HG02763 (cell line): ENCODE measurements around the gene DDX49.
"Not testable (repeated sequence)": the region's sequence is repeated elsewhere in the genome, so short reads cannot be mapped to it uniquely, and the experiment has no call there.

ENCODE experiments used
- ATAC-seq: cut with Tn5 transposase; IDR thresholded peaks from one replicate; pipeline ENCODE4 v1.9.1; 2021; ENCODE audit warnings: mild to moderate bottlenecking, moderate library complexity; ENCODE audit not compliant: unreplicated experiment

Gene DDX49

GRCh38 chr19:18941628-18942354 is 22.3 kb downstream of the DDX49 start:
- no peak for ATAC-seq

DNA sequence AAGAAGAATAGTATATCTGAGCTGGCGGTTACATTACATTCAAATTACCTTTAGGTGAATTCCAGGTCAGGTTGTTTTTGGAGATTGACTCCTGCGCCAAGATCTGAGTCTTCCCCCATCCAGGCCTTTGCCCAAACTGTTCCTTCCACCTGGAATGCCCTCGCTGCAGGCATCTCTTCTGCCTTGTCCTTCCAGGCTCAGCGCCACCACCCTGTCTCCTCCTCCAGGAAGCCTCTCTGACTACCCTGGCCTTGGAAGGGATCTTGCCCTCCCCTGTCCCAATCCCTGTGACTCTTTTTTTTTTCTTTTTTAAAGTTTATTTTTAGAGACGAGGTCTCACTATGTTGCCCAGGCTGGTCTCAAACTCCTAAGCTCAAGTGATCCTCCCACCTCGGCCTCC is 23.2 kb downstream of the DDX49 start:
- ATAC-seq = no peak

- ATAC-seq = no peak
These were observed 23.9 kb downstream of the DDX49 start for GRCh38 chr19:18943465-18943864.

GRCh38 chr19:18945297-18945696 is 25.8 kb downstream of the DDX49 start:
- ATAC-seq = no peak

DNA sequence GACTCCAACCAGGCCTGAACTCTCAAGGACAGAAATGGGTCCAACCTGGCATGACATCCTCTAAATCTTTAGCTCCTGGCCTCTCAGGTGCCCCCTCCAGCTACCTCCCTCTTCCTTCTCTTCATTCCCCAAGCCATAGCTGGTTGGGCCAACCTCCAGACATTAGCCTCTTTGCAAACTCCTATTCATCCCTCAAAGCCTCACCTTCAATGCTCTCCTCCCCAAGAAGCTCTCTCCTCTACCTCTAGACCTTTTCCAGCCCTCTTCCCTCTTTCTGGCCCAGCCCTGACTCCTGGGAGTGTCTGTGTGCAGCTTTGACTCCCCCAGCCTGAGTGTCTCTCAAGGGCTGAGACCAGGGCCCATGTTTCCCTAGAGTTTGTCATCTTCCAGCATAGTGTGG is 26.8 kb downstream of the DDX49 start:
- no peak for ATAC-seq

DNA sequence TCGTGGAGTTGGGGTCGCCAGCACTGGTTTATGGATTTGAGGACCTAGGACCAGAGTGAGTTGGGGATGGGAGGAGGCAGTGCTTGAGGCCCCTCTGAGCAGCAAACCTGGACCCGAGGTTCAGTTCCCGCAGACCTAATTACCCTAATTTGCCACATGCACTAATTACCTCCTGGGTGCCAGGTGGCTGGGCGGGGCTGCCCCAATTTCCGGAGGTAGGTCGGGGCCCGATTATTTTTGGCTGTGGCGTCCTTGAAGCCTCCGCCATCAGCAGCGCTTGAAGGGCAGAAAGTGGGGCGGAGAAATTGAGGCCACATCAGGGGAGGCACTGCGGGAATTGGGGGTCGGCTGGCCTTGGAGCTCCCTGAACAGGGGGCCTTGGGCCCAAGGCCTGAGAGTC is 27.4 kb downstream of the DDX49 start:
- no peak for ATAC-seq

DNA sequence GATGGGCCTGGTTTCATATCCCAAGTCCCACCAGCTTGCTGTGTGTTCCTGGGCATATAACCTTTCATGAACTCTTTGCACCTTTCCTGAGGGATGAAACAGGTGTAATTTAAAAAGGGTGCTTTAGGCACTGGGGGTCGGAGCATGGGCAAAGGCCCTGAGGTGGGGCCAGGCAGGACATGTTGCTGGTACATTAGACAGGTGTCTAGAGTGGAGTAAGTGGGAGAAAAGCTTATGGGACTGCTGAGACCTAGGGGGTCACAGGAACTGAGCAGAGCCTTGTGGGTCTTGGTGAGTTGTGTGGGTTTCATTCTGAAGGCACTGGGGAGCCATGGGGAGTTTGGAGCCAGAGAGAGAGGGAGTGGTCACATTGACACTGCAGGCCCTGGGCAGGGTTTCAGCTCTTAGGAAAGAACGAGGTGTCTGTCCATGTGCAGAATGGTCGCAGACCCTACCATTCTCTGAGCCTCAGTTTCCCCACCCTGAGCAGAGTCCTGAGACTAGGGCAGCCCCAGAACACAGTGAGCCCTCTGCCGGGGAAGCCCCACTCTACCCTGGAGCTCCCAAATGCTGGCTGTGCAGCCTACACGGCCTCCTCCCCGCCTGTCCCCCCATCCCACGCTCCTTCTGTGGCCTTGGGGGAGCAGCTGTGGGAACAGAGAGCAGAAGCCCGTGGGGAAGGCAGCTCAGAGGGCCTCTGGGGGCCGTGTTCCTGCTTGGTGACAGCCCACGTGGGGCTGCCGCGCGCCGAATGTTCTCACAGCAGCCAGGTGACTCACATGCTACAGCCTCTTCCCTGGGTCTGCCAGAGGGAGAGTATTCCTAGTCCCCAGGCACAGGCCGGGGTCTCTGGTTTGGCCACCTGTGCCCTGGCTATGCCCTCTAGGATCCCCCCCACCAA is 28.8 kb downstream of the DDX49 start:
- no peak for ATAC-seq

GRCh38 chr19:18948976-18949356 is 29.5 kb downstream of the DDX49 start:
- no peak for ATAC-seq

GRCh38 chr19:18949858-18950257 is 30.3 kb downstream of the DDX49 start:
- no peak for ATAC-seq

DNA sequence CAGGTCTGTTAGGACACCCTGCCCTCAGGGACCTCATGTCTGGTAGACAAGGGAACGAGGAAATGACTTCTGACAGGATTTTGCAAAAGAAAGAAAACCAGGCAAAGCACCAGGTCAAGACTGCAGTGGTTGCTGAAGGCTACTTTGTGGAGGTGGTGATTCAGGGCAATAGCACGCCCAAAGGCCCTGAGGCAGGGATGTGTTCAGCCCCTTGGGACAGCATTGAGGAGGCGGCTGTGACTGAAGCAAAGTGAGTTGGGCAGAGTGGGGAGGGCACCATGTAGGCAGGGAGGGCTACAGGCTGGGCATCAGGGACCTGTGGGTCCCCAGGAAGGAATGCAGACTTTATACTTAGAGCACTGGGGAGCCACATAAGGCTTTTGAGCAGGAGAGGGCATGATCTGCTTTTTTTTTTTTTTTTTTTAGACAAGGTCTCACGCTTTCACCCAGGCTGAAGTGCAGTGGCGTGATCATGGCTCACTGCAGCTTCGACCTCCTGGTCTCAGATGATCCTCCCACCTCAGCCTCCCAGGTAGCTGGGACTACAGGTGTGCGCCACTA is 32.3 kb downstream of the DDX49 start:
- ATAC-seq = no peak

GRCh38 chr19:18952364-18953003 is 33.0 kb downstream of the DDX49 start:
- ATAC-seq = not testable (repeated sequence)

- ATAC-seq = no peak
These were observed 34.6 kb downstream of the DDX49 start for GRCh38 chr19:18954094-18954493.

DNA sequence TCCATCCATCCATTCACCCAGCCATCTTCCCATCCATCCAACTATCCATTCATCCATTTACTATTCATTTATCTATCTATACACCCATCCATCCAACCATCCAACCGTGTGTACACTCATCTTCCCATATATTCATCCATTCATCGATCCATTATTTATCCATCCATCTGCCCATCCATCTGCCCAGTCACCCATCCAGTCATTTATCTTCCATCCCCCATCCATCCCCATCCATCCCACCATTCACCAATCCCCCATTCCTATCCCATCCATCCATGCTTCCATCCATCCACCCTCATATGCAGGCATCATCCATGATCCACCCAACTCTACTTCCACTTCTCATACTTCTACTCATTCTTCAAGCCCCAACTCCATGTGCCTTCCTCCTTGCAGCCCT is 35.5 kb downstream of the DDX49 start:
- ATAC-seq = no peak

DNA sequence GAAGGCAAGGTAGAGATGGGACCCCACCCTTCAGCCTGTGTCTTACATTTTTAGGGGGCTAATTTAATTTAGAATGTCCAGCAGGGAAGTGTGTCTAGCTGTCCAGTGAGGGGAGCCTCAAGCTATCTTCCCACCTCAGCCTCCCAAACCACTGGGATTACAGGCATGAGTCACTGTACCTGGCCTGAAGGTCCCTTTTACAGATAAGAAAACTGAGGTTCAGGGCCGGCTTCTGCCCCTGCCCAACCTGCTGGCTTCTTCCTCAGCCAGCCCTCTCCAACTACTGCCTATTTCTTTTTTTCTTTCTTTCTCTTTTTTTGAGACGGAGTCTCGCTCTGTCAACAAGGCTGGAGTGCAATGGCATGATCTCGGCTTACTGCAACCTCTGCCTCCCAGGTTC is 40.9 kb downstream of the DDX49 start:
- ATAC-seq = no peak

DNA sequence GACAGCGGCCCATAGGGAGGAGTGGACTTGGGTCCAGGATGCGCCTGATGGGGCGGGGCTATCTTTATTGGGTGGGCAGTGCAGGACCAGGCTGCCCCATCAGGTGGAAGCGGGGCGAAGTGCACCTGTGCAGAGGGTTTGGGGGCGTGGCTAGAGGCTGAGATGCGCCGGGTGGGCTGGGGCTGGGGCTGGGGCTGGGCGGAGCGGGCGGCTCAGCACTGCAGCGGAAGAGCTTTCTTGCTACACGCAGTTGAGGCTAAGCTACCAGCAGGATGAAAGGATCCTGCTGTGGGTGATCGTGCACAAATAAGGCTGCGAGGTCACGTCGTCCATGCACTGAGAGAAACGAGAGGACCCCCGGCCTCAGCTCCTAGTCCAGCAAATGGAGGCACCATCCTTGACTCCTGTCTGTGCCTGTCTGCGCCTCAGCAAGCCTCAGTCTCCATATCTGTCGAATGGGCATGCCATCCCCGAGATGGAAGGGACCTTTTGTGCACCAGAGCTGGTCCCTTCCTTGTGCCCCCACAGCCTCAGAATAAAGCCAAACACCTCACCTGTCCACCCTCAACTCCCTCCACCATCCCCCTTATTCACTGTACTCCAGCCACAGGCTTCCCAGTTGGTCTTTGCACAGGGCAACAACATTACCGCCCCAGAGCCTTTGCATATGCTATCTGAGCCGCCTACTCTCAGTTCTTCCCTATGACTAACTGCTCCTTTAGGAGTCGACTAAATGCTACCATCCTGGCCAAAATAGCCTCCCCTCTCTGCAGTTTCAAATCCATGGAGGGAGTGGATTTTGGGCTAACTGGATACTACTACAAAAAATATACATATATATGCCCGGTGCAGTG is 42.5 kb downstream of the DDX49 start:
- no peak for ATAC-seq

DNA sequence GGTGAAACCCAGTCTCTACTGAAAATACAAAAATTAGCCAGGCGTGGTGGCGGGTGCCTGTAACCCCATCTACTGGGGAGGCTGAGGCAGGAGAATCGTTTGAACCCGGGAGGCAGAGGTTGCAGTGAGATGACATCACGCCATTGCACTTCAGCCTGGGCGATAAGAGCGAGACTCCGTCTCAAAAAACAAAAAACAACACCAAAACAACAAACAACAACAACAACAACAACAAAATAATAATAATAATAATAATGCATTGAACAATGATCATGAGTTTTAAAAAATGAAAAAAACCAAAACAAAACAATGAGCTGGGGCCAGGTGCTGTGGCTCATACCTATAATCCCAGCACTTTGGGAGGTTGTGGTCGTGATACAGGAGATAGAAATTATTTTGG is 44.6 kb downstream of the DDX49 start:
- no peak for ATAC-seq

DNA sequence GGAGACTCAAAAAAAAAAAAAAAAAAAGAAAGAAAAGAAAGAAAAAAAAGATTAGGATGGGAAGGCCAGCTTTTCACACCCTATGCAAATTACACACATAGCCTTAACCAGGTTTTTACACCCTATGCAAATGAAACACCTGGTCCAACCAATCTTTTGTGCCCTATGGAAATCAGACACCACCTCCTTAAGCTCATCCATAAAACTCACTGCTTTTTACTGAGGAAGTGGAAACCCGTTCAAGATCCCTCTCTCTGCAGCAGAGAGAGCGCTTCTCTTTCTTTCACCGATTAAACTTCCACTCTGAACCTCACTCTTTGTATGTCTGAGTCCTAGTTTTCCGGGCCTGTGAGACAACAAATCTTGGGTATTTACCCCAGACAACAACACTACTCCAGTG is 46.8 kb downstream of the DDX49 start:
- ATAC-seq = no peak

- no peak for ATAC-seq
These were observed 48.0 kb downstream of the DDX49 start for GRCh38 chr19:18967358-18968146.

GRCh38 chr19:18969931-18970659 is 50.6 kb downstream of the DDX49 start:
- ATAC-seq = no peak
